DND-41 (cell line): ENCODE measurements around the gene THAP2.
"Not testable (repeated sequence)": the region's sequence is repeated elsewhere in the genome, so short reads cannot be mapped to it uniquely, and the experiment has no call there.

Experiments
- CTCF ChIP-seq: IDR thresholded peaks from 2 replicates; pipeline ENCODE4 v1.5.1; 2012; ENCODE audit warnings: borderline replicate concordance, low read length, moderate library complexity, mild to moderate bottlenecking; ENCODE audit not compliant: poor library complexity, severe bottlenecking; ENCODE audit errors: extremely low read depth
- EZH2 ChIP-seq: IDR thresholded peaks from 3 replicates; pipeline ENCODE4 v1.6.1; 2012; ENCODE audit warnings: borderline replicate concordance, low read depth, mild to moderate bottlenecking, moderate library complexity, low read length, inconsistent platforms; ENCODE audit not compliant: severe bottlenecking

GRCh38 chr12:71702181-71702580, 38.1 kb downstream of the THAP2 start:
- not testable (repeated sequence) for TF ChIP-seq CTCF, EZH2
